ENCODE results near the gene P4HTM.

P4HTM gene

DNA sequence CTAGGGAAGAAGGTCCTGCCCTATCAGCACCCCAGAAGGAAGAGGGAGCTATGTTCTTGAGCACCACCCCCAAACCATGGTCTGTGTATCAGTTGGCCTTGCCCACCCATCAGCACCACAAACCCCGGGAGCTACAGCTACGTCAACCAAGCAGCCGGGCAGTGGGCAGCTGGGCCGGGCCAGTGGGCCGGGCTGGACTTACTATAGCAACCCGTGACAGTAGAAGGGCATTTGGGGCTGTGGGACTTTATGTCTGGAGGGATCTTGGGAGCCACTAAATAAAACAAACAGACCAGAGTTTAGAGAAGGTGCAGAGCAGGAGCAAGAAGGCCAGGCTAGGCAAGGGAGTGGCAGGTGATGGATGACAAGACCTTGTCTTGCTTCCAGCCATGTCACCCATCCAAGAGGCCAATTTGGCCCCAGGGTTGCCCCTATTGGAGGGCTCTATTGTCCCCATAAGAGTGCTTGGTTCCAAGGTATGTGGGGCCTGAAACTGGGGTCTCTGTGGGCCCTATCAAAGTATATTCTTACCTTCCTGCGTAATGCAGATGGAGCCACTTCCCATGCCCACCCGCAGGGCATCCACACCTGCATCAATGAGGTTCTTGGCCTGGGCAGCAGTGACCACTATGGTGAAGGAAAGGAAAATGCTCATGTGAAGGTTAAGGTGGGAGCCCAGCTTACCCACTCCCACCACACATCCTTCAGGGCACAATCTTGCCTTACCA lies 35.9 kb downstream of the P4HTM start:
- no peak for DNase-seq

DNA sequence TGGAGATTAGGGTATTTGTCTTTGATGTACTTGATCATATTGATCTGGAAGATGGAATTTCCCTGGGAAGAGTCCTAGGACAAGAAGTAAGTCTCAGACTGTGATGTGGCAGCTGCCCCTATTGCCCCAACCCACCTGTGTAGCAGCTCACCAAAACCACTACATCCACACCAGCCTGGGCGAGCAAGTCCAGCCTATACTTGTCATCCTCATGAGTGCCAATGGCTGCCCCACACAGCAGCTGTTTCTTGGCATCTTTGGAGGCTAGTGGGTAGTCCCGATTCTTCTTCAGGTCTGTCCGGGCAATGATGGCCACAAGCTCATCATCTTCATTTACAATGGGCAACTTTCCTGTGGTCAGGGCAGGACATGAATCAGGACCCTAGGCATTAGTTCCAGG lies 36.5 kb downstream of the P4HTM start:
- no peak for DNase-seq

DNA sequence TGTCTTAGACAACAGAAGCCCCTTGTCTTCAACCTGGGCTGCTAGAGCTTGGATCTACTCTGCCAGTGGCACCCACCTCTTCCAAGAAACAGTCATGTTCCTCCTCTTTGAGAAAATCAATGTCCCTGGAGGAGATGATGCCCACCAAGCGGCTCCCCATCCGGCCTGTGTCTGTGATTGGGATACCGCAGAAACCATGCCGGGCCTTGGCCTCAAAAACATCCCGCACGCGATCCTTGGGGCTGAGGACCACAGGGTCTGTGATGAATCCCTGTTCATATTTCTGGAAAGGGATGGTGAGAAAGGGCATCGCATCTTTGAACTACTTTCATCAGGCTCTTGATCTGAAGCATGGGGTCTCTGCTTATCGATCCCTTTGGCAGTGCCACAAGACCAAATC lies 37.6 kb downstream of the P4HTM start:
- no peak for DNase-seq

- no peak for DNase-seq
Observed at GRCh38 chr3:49028298-49028672, 38.2 kb downstream of the P4HTM start.

- peak; percentile 89 for DNase-seq
Observed at GRCh38 chr3:49028673-49029562, 38.9 kb downstream of the P4HTM start, which contains the start of gene IMPDH2. TSS of gene IMPDH2 (minus strand) at chr3:49029398. CDS start at chr3:49029350, 48 bp downstream.

DNA sequence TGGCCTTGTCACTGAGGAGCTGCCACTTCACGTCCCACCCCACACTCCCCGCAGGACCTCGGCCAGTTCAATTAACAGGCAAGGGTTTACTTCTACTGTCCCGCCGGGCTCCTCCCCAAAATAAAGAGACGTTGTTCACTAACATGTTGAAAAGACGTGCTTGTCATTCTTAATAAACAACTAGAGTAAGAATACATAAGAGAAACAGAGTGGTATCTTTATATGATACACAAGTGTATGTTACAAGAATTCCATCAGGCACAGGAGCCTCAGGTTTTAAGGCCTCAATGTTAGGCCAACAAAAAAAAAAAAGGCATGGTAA lies 39.5 kb downstream of the P4HTM start:
- no peak for DNase-seq

- no peak for DNase-seq
Observed at GRCh38 chr3:49030321-49030720, 40.3 kb downstream of the P4HTM start.

GRCh38 chr3:49032646-49033304 lies 42.7 kb downstream of the P4HTM start:
- no peak for DNase-seq

- DNase-seq: no peak
Observed at GRCh38 chr3:49034650-49035049, 44.6 kb downstream of the P4HTM start.

DNA sequence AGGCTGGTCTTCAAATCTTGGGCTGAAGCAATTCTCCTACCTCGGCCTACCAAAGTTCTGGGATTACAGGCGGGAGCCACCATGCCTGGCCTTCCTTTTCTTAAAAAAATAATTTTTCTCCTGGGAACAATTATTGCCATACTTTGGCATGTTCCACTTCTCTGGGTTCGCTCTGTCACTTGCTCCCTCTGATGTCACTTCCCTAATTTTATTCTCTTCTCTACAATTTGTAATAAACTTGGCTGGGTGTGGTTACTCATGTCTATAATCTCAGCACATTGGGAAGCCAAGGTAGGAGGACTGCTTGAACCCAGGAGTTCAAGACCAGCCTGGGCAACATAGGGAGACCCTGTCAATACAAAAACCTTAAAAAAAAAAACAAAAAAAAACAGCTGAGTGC lies 45.2 kb downstream of the P4HTM start:
- DNase-seq: no peak

DNA sequence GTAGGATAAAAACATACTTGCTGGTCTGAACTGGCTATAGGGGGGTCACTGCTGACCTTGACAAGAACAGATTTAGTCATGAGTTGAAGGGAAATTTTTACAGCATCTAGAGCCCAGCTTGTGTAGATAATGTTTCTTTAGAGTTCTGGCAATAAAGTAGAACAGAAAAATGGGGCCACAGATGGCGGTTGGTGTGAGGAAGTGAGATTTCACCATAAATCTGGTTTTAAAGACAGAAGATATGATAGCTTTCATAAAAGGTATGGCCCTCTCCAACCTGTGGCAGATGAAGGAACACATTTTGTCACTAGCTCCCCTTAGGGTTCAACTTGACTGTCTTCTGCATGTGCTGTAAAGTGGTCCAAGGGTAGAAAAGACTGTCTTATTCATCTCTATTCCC lies 63.5 kb downstream of the P4HTM start:
- DNase-seq: no peak

DNA sequence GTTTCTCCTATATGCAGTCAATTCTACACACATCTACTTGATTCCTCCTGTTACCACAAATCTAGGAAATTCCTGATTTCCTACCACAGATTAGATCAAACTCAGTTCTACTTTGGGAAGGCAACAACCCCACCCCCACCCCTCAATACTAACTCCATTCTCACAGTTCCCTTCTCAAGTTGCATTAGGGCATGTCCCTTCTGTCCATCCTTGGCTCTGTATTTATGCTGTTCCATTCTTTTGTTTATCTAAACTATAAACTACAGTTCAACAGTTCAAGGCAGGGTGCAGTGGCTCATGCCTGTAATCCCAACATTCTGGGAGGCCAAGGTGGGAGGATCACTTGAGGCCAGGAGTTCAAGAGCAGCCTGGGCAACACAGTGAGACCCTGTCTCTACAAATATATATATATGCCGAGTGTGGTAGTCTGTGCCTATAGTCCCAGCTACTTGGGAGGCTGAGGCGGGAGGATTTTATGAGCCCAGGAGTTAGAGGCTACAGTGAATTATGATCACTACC lies 64.4 kb downstream of the P4HTM start:
- no peak for DNase-seq
